Stimulated activated CD8-positive, alpha-beta memory T cell treated with anti-CD3 and anti-CD28 coated beads, Interleukin-15, amount 100 ng/mL, for 24 hours (primary cell): ENCODE measurements around the gene TOM1L2.

Experiments
- DNase-seq: peaks from one replicate; pipeline ENCODE4 v3.0.0-alpha.2; 2020; ENCODE audit warnings: low read depth

TOM1L2 gene

DNA sequence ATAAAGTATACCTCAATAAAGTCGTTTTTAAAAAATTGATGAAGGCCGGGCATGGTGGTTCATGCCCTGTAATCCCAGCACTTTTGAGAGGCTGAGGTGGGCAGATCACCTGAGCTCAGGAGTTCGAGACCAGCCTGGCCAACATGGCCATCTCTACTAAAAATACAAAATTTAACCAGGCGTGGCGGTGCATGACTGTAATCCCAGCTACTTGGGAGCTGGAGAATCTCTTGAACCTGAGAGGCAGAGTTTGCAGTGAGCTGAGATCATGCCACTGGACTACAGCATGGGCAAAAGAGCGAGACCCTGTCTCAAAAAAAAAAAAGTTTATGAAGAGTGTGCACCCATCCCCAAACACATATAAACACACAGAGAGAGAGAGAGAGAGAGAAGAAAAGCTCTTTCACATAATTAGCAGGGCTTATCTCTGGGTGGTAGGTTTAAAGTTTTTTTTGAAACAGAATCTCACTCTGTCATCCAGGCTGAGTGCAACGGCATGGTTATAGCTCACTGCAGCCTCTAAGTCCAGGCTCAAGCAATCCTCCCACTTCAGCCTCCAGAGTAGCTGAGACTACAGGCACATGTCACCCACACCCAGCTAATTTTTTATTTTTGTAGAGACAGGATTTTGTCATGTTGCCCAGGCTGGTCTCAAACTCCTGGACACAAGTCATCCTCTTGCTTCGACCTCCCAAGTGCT, 138.4 kb downstream of the TOM1L2 start:
- no peak for DNase-seq

GRCh38 chr17:17832032-17832363, 140.2 kb downstream of the TOM1L2 start:
- DNase-seq: no peak

DNA sequence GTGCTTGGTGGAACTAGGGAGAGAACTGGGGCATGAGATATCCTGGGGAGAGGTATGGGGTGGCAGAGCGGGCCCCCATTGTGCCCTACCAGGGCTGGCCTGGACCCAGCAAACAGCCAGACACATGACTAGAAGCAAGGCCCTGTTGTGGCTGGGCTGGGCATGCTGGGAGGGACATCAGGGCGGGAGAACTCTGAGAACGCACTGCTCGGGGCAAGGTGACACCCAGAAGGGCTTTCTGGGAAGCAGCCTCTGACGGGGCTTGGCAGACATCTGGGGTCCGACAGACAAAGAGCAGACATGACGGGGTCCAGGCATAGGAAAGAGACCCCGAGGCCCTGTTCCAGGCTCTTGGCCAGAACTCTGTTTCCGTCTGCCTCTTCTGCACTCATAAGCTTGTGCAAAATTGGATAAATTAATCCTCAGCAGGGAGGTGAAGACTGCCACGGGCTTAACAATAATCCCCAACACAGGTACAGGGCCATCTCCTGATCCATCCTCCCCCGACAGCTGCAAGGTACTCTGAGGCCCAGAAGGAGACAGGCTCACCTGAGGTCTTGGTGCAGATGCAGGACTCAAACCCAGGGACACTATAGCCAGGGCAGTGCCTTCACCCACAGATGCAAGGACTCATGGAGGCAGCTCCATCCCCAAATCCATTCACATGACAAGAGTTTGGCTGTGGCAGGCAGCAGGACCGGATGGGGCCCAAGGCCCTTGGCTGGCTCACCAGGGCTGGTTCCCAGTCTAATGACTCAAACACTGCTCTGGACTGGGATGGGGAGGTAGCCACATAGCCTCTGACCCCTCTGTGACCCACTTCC, 140.8 kb downstream of the TOM1L2 start:
- DNase-seq: no peak

- no peak for DNase-seq
Measured at GRCh38 chr17:17830740-17831207, 141.4 kb downstream of the TOM1L2 start.

DNA sequence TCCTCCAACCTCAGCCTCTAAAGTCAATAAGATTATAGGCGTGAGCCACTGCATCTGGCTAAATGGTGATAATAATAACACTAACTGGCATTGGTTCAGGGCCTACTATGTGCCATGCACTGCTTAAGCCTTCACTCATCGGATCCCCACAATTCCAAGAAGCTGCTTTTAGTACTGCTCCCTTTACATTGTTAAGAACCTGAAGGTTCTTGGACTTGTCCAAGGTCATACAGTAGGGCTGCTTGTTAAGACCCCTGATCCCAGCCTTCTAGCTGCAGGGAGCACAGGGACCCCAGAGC, 142.0 kb downstream of the TOM1L2 start:
- no peak for DNase-seq

GRCh38 chr17:17827826-17828621, 144.2 kb downstream of the TOM1L2 start:
- no peak for DNase-seq

- no peak for DNase-seq
Measured at GRCh38 chr17:17826942-17827785, 145.0 kb downstream of the TOM1L2 start.

DNA sequence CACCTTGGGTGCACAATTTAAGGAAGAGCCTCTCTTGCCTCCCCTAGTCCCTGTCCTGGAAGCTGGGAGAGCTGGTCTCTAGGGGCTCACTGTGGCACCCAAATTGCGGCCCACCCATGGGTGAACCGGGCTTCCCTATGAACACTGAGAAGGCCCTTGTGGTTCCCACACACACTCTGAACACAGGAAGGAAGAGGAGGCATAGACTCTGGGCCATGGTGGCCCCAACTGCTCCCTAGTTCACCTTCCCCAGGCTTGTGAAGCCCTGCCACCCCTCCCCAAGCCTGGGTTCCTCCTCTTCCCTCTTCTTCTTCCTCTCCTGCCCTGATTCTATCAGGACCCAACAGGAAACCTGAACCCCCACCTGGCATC, 145.9 kb downstream of the TOM1L2 start:
- DNase-seq: no peak

- DNase-seq: no peak
Measured at GRCh38 chr17:17824783-17825614, 147.2 kb downstream of the TOM1L2 start.

DNA sequence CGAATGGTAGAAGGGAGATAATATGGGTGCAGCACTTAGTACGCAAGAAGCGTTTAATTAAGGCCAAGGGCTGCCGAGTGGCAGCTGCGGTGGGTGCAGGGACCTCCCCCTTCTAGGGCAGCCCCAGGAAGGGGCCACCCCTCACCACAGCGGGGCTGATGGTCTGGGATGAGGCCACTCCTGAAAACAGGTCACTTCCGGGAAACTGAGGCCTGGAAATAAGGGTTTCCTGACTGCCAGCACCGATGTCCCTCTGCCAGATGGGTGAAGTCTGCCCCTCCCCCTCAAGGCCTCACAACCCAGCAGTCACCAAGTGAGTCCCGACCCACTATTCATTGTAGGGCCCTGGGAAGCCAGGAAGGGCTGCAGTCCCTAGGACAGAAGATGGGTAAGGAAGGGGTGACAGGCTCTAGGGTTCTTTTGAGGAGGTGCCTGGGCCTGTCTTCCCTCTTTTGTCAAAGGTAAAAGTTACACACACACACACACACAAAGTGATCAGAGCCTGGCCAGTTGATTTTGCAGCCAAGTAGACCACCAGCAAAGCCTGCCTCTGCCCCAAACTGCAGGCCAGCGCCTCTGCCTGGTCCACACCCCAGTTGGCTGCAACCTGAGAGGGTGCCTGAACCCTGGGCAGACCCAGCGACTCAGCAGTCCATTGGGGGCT, 147.9 kb downstream of the TOM1L2 start:
- DNase-seq: no peak

DNA sequence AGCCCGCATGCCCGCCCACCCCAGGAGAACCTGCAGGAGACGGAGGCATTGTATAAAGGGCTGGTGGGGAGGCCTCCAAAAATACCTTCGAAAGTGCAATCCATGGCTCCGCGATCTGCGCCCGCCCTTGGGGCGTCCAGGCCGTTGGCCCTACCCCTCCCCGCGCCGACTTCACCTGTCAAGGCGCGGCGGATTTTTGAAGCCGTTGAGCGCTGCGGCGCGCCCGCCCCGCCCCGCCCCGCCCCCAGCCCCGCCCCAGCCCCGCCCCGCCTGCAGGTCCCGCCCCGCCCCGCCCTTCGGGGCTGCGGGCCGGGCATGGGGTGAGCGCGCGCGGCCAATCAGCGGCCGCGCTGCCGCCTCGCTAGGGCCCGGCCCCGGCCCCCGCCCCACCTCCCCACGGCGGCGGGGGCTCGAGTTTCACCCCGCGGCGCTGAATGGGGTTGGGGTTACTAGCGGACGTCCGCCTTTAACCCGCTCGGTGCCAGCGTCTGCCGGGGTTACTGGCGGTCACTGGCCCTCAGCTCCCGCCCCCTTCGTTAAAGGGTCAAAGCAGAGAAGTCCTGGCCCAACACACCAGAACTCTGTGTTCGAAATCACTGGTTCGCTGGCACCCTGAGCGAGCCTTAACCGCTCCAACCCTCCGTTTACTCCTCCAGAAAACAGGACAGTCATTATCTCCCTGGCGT, 148.6 kb downstream of the TOM1L2 start:
- peak; percentile 43 for DNase-seq

- no peak for DNase-seq
Measured at GRCh38 chr17:17822616-17823015, 149.6 kb downstream of the TOM1L2 start.

DNA sequence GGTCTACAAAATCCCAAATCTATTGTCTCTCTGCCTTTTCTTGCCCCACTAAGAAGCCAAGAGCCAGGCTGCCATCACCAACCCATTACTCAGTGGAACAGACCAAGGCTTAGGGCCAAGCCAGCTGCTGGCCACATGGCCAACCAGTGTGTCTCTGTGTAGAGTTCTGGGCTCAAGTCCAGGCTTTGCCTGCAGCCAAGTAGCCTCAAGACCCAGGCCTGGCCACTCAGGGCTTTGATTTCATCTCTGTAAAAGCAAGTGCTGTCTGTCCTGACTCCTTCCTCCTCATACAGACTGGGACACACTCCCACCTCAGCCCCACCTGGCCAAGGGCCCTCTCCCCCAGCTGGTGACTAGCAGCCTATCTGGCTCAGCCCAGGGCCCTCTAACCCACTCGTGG, 150.0 kb downstream of the TOM1L2 start:
- no peak for DNase-seq

DNA sequence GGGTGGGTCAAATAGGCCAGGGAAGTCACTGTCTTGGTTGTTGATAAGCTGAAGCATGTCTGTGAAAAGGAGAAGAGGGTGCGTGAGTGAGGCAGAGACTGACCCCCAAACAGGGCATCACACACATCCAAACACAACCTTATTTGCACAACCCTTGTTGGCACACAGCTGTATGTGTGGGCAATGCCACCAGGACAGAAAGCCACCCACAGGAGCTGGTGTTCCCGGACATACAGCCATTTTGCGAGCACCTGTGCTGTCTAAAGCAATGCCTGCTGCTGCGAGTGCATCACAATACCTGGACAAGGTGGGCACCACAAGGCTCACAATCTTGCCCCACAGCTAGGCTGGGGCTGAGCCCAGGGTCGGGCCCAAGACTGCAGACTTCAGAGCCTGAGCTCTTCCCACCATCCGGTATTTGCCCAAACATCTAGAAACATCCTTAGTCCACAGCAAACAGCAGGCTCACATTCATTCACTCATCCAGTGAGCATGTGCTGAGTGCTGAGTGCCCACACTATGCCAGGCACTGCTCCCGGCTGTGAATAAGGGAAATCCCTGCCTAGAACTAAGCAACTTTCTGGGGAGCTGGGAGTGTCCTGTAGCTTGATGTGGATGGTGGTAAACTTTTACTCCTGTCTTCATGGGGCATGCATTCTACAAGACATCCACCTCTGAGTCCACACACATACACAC, 151.6 kb downstream of the TOM1L2 start:
- DNase-seq: no peak

- no peak for DNase-seq
Measured at GRCh38 chr17:17820046-17820445, 152.2 kb downstream of the TOM1L2 start.

GRCh38 chr17:17819561-17819995, 152.6 kb downstream of the TOM1L2 start:
- no peak for DNase-seq

GRCh38 chr17:17819111-17819510, 153.1 kb downstream of the TOM1L2 start:
- no peak for DNase-seq

GRCh38 chr17:17818088-17818526, 154.1 kb downstream of the TOM1L2 start:
- DNase-seq: no peak

DNA sequence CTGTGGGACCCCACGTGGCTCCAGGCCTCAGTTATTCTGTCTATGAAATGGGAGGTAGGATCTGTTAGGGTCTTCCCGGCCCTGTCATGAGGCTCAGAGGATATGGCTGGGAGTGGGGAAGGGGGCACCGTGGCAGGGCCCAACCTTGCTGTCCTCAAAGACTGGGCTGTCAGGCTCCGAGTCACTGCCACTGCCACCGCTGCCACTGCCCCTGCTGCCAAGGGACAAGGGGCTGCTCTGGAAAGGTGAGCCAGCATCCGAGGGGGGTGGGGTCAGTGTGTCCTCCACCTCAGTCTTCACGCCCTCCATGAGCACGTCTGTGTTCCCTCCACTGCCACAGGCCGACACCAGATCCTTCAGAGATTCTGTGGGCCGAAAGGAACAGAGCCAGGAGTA, 154.7 kb downstream of the TOM1L2 start:
- DNase-seq: no peak
